ENCODE results near the gene FAM124A.

FAM124A gene, protein sequence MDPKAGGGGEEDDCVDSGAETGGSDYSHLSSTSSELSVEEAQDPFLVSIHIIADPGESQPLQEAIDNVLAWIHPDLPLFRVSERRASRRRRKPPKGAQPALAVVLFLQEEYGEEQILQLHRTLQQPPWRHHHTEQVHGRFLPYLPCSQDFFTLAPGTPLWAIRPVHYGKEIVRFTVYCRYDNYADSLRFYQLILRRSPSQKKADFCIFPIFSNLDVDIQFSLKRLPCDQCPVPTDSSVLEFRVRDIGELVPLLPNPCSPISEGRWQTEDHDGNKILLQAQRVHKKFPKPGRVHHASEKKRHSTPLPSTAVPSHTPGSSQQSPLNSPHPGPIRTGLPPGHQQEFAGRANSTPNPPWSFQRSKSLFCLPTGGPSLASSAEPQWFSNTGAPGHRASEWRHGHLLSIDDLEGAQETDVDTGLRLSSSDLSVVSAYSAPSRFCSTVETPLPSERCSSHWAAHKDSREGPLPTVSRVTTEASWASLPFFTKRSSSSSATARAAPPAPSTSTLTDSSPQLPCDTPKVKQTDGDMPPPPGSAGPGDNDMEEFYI

DNA sequence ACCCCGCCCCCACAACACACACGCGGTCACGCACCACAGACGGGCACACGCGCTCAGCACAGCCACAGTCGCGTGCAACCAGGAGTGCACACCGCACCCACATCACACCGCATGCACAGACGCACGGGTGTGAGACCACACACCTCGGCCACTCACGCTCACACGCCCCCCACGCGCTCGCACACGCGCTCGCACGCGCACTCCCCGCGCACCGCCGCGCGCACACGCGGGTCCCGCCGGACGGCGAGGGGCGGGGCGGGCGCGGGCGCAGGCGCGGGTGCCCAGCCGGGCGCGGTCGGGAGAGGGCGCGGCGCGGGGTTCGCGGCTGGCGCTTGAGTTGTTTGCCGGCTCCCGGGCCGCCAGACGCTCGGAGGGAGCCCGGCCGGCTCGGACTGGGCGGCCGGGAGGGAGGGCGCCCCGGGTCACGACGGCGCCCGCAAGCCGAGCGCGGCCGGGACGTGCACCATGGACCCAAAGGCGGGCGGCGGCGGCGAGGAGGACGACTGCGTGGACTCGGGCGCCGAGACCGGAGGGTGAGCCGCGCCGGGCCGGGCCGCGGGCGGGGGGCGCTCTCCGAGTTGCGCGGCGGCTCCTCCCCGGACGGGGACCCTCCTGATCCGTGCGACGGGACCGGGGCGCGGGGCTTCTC lies at the start of gene FAM124A:
TSS of gene FAM124A (plus strand) at position 362 of the 649 bp plus-strand sequence. CDS start at position 466, 104 bp downstream.
- DNase-seq: peak; percentile 31

DNA sequence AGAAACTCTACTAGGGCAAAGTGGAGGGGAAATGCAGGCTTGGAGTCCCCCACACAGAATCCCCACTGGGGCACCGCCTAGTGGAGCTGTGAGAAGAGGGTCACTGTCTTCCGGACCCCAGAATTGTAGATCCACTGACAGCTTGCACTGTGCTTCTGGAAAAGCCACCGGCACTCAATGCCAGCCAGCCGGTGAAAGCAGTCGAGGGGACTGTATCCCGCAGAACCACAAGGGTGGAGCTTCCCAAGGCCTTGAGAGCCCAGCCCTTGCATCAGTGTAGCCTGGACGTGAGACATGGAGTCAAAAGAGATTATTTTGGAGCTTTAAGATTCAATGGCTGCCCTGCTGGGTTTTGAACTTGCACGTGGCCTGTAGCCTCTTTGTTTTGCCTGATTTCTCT lies 47.2 kb upstream of the FAM124A start:
- DNase-seq: no peak

DNA sequence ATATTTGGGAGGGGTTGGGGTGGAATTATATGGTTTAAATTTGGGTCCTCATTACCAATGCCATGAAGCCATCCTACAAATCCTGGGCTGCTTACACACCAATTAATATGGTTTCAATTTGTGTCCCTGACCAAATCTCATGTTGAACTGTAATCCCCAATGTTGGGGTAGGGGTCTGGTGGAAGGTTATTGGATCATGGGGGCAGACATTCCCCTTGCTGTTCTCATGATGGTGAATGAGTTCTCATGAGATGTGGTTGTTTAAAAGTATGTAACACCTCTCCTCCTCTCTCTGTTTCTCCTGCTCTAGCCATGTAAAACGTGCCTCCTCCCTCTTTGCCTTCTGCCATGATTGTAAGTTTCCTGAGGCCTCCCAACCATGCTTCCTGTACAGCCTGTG lies 46.6 kb upstream of the FAM124A start:
- DNase-seq: no peak

DNA sequence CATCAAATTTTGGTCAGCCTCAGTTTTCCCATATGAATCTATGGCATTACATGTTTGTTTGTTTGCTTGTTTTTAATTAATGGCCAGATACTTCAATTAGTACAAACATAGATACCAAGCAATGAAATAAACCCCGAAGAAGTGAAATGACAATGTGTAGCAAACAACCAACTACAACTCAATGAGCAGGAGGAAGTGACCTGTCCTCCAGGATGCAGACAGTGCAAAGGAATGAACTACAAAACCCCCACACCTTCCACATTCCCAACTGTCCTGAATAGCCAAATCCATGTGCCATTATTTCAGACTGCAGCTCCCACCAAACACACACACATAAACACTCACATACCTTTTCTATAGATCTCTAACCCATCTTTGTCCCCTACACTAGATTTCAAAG lies 45.0 kb upstream of the FAM124A start:
- DNase-seq: no peak

DNA sequence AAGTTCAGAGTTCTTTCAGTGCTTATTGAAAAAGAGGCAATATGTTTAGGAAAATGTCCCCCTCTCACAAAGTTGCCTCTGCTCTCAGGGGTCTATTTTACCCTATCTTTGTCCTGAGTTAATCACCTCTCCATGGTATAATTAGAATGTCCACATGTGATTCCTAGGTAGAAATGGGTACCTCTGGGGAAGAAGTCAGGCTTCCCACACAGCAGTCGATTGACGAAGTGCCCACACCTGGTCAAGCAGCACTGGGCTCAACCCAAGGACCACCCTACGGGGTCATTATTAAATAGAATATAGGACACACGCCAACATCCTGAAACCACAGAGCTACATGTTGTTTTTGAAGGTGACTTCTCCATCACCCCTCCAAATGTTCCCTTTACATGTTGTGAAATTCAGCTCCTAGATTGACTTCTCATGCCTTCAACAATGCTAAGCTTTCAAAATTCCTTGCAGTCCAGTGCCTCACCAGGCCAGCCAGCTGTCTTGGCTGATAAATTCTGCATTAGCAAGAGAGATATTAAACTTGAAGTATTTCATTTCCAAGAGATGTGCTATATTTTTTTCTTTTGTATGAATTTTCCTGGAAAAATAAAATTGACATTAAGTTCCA lies 43.6 kb upstream of the FAM124A start:
- no peak for DNase-seq

DNA sequence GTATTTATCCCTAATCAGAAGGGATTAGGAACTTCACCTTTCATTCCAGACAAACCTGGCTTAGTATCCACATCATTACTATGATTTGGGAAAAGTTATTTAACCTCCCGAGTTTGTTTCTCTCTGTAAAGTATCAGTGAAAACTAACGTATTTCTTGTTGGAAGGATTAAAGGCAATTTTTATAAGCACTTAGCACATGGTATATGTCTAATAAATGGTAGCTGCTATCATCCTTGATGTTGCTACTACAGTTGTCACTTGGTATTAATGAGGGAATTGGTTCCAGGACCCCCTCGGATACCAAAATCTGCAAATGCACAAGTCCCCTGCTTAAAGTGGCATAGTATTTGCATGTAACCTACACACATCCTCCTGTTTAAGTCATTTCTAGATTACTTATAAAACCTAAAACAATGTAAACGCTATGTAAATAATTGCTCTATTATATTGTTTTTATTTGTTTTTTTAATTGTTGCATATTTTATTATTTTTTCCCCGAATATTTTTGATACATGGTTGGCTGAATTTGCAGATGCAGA lies 42.7 kb upstream of the FAM124A start:
- no peak for DNase-seq

DNA sequence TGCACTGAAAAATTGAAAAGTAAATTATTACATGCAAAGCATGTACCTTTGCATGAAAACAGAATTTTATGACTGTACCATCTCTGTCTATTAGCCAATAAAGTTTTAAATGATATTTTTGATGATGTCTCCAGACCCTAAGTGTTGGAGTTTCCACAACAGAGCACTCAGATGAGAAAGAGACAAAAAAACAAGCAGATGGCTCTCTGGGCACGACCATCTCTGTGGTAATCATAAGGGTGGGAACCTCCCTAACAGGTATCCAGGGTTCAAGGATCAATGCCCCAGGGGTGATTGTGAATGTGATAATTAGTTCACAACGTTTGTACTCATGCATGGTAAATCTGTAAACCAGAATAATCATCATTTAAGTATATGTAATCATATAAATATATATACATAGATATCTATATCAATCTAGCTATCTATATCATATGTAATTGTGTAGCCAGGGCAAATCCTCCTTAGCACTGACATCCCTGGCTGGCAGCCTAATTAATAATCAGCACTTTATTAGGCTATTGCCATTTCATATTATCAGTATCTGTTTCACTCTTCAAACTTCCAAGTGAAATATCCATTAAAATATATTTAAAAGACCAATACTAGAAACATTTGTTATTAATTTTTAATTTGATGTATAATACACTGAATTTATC lies 41.2 kb upstream of the FAM124A start:
- no peak for DNase-seq

DNA sequence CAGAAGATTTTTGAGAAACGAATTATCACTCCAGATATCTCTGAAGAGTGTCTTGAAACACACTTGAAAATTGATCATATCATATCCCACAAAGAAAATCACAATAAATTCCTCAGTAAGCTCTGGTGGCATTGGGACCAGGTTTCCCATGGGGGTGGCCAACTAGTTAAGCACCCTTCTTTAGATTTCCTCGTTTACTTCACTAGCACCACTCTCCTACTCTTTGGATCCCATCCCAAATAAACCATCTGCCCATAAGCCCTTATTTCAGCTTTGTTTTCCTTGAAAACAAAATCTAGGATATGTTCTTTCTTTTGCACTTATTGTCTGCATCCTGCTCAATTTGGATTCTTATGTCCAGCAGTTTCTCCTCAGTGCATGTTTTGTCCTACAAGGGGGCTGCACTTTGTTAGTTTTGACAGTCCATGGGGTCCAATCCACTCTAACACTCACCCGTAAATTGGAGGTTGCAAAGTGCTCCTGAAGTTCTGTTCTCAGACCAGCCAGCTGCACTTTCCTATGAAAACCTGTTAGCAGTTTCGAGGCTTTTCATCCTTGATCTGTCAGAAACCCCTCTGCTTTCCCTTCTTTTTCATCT lies 40.3 kb upstream of the FAM124A start:
- DNase-seq: no peak

DNA sequence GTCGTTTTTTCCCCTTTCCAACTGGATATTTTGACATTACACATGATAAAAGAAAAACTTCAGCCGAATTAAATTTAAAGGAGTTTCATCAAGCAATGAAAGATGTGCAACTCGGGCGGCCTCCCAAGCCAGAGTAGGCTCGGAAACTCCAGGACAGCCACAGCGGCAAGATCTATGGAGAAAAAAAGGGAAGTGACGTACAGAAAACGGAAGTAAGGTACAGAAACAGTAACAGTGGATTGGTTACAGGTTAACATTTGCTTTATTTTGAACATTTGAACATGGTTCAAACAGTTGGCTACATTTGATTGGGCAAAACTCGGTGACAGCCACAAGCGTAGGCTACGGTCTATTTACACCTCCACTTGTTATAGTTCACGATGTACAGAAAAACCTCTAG lies 30.5 kb upstream of the FAM124A start:
- no peak for DNase-seq

DNA sequence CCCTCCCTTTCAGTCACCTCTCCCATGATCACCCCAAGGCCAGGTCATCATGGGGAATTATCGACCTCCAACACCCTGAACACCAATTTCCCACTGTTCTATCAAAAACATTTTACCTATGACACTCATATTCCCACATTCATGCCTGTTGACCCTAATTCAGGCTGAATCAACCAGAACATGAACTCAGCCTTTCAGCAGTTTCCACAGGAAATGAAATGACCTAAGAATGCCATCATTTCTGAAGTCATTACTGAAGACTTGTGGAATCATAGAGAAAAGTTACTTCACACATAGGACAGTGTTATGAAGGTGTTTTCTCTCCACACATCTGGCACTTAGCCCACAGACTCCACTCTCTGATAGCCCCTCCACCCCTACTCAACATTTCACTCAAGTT lies 29.9 kb upstream of the FAM124A start:
- DNase-seq: no peak

DNA sequence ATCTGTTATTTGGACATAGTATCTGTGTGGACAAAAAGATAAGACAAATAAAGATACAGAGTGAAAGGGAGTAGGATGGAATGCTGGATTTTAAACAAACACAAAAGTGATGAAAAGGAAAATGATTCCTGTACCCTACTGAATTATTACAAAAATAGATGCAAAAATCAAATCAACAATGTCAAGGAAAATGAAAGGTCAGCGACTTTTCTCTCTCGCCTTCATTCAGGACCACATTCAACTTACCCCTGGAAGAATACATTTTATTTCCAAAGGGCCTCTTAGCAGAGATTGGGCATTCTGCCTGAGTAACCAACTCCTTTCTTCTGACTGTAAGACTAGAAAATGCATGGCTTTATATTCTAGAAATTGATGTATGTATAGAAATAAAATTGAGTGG lies 28.8 kb upstream of the FAM124A start:
- DNase-seq: no peak

DNA sequence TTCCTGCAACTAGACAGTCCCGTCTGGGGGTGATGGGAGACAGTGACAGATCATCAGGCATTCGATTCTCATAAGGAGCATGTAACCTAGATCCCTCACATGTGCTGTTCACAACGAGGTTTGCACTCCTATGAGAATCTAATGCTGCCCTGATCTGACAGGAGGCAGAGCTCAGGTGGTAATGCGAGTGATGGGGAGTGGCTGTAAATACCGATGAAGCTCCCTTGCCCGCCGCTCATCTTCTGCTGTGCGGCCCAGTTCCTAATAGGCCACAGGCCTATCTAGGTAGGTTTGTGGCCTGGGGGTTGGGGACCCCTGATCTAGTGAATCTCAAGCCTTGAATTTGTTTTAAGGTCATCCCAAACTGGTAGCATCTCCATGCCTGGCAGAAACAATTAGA lies 27.3 kb upstream of the FAM124A start:
- DNase-seq: no peak

DNA sequence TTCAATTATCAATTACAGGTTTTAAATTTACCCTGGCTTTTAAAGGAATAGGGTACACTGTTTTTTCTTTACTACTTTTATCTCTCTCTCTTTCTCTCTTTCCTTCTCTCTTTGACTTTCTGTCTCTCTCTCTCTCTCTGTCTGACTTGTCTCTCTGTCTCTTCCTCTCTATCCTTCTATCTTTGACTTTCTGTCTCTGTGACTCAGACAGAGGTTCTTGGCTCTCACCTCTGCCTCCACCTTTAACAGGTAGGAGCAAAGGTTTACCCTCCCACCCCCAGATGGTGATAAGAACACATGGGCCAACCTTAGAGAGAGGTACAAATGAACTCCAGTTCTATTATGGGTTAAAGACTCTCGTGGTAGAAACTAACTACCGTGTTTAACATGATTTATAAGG lies 20.3 kb upstream of the FAM124A start:
- no peak for DNase-seq

DNA sequence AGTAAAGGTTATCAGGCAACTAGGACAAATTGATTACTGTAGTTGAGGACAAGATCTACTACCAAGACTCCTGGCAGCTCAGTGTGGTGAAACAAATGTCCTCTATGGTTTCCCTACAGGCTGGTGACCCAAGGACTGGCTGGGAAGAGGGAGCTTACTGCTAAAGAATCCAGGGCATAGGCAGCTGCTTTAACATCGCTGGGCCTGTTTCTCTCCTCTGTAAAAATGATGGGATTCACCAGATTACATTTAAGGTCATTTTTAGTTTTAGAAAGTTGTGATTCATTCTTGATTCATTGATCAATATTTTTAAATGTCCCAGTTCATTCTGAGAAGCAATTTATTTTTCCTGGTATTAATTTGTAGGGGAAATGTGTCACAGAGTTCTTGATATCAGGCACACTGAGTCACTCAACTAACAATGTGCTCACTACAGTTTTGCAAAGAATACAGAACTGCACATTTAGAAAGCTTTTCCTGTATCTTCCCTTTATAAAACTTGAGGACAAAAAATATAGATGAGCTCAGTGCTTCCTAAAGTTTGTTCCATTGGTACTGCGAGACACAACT lies 19.6 kb upstream of the FAM124A start:
- DNase-seq: no peak

DNA sequence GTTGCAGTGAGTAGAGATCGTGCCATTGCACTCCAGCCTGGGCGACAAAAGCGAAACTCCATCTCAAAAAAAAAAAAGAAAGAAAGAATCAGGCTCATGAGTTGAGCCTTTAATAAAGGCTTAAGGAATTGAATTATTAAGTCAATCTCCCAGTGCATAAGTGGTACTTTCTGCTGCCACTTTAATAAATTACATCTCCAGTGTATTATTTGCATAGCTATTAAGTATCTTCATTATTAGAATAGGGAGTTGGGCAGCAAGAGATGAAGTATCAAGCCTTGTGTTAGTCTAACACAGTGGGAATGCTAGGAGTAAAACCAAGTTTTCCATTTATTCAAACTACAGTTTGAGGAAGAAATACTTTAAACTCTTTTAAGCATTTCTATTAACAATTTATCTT lies 15.6 kb upstream of the FAM124A start:
- DNase-seq: no peak

DNA sequence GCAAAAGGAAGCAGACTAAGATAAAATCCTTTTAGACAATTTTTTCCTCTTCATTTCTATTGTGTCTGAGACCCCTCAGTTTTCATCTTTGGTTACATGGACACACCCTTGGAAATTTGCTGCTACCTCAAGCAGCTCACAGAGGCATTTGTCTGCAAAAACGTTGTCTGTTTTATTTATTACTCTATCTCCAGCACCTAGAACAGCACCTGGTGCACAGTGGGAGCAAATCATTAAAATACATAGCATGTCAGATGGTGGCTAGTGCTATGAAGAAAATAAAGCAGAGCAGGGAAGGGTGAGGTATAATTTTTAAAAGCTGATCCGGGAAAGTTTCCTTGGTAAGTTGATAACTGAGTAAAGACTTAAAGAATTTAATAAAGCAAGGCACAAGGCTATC lies 14.3 kb upstream of the FAM124A start:
- DNase-seq: no peak

DNA sequence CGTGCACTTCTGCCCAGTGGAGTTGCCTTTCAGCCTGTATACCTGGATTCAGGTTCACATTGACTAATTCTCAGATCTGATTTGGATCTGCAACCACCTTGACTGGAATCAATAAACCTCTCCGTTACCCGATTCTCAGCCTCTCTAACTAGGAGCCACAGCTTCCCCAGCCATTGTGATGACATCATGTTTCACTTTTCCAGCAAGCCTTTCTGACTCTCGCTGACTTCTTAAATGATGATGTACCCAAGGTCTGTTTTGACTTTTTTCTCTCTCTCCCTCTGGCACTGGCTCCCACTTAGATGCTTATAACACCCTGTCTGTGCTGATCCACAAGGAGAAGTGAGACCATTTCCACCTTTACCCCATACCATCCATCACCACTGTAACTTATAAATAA lies 13.5 kb upstream of the FAM124A start:
- no peak for DNase-seq

DNA sequence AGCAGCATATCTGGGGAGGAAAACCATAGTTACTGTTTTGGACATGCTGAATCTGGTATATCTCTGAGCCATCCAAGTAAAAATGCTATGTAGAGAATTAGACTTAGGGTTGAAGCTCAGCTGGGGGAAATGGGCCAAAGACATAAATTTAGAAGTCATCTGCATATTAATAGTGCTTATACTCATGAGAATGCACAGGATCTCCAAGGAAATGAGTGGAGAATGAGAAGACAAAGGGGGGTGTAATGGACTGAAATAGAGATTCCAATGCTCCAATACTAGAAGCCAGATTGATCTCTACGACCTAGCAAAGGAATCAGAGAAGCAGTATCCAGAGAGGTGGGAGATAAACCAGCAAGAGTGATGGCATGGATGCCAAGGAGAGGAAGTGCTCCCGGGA lies 10.3 kb upstream of the FAM124A start:
- DNase-seq: no peak

DNA sequence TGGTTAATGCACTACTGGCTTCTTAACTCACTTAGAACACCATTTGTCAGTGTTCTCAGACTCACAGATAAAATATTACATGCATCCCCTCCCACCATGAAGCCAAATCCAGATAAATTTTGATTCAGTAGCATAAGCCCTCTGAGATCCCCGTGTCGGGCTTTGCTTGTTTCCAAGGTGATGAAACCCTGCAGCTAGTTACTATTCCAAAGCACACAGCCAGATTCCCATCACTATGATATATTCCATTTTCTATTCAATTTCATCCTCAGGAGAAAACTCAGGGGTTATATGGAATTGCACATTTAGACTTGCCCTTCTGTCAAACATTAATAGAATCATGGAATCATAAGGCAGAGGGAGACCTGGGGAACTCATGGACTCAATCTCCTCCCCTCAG lies 9.4 kb upstream of the FAM124A start:
- DNase-seq: no peak

DNA sequence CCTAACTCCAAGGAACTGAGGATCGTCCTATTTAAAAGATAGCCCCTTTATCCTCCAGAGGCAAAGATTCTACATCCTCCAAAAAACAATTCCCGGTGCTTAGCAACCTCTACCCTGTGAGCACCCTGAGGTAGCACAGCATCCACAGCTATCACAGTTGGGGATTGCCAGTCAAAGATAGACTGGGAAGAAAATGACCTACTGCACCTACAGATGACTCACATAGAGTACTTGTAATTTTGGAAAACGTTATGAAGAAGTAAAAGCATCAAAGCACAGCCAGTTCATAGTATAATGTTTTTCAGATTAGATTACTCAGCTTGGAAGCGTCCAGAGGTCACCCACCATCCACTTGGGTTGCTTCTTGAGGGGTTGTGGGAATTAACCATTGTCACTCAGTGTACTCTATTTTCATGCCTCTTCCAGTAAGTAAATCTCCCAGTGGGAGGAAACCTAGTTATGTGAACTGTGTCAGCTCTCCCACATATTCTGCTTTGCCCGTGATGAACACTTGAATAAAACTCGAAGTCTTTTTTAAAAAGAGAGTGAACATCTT lies 8.9 kb upstream of the FAM124A start:
- no peak for DNase-seq

DNA sequence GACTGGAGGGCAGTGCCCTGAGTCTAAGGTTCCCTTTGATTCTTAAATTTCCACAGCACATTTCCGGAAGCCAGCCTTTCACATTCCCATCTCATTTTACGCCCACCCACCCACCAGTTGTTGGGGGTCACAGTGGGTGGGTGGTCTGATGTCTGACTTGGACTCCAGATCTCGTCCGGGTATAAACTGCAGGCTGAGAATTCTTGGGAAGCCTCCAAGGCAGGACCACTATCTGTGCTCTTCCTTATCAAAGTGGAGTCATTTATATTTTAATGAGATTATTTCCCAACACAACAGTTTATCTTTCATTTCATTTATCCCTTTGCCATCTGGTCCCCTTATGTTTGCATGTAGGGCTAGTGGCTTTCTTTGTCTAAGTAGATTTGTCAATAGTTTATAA lies 3.6 kb upstream of the FAM124A start:
- no peak for DNase-seq

DNA sequence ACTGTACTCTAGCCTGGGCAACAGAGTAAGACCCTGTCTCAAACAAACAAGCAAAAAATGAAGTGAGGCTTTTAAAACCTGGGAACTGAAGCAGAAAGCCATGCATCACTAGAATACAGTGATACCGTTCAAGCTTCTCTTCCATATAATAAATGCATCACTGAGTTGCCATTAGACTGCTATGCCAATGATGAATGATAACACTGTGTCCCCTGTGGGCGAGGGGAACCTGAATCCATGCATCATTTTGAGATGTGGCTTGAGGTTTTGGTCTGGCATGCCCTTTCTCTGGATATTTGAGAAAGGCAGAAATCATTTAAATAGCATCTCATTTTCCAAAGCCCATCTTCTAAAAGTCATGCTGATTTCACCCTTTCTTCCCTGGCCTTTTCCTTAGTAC lies 1.5 kb upstream of the FAM124A start:
- DNase-seq: no peak

All from hematopoietic multipotent progenitor cell treated with erythropoietin and hydrocortisone succinate and interleukin-3 and kit ligand, for 8 days (in vitro differentiated cells).